PC-9 (cell line): ENCODE data around the gene ZNF341.
A peak's percentile ranks its signal among the peaks of the same experiment; 100 is the strongest.

Source experiments
- EZH2 ChIP-seq: fragments of 200-600 bp; sonication (generic); IDR thresholded peaks from 2 replicates; pipeline ENCODE4 v1.8.0; 2017; ENCODE audit warnings: antibody characterized with exemption, low read depth
- TF ChIP-seq, protein P1 (sequence below): fragments of 200-600 bp; sonication (generic); conservative IDR thresholded peaks from 2 replicates; pipeline ENCODE4 v1.6.1; 2017; ENCODE audit warnings: mixed run types, antibody characterized with exemption, mild to moderate bottlenecking, moderate library complexity

DNA sequence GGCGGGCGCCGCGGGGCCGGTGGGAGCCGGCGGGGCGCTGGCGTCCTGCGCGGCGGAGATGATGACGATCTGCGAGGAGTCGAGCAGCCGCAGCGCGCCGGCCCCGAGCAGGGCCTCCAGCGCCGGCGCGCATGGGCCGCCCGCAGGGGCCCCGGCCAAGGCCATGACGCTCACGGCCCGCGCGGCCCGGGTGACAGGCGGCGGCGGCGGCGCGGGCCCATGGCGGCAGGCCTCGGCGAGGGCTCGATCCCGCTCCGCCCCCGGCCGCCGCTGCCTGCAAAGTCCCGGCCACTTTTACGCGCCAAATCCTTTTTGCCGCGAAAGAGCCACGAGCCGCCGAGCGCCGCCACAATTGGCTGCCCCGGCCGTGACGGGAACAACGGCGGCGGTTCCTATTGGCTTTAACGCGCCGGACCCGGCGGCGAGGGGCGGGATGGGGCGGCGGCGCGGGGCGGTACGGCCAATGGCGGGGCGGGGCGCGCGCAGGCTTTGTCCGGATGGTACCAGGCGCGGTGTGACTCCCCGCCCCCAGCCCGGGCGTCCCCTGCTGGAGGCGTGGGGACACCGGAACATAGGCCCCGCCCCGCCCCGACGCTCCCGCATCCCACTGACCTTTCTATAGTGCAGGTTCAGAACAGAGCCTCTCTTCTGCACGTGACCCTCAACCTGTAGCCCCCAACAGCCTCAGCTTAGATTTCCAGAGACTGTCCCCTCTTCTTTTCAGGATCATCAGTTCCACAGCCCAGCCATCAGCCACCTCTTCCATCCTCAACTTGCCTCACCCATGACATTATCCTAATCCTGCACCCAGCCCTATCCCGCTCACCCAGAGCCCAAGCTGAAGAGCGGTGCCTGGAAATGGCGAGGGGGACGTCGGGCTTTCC, 45.5 kb upstream of the ZNF341 start, which contains the start of gene E2F1:
- no peak for TF ChIP-seq EZH2
- TF ChIP-seq, protein P1, sequence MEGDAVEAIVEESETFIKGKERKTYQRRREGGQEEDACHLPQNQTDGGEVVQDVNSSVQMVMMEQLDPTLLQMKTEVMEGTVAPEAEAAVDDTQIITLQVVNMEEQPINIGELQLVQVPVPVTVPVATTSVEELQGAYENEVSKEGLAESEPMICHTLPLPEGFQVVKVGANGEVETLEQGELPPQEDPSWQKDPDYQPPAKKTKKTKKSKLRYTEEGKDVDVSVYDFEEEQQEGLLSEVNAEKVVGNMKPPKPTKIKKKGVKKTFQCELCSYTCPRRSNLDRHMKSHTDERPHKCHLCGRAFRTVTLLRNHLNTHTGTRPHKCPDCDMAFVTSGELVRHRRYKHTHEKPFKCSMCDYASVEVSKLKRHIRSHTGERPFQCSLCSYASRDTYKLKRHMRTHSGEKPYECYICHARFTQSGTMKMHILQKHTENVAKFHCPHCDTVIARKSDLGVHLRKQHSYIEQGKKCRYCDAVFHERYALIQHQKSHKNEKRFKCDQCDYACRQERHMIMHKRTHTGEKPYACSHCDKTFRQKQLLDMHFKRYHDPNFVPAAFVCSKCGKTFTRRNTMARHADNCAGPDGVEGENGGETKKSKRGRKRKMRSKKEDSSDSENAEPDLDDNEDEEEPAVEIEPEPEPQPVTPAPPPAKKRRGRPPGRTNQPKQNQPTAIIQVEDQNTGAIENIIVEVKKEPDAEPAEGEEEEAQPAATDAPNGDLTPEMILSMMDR, result 0 out of 2 replicates have a peak, but pooled peaks have one; percentile 25
